HepG2 (cell line): ENCODE data around the gene NEDD4L. TPM values are rescaled to one million over a fixed set of nuclear protein-coding genes. Genes with fewer than 3 reads are reported as not detected.

ENCODE experiments used
- ATAC-seq: fragments of 200-7000 bp; cut with Tn5 transposase; 3 replicates; pipeline ENCODE4 v1.9.1; 2020; ENCODE audit warnings: mild to moderate bottlenecking, moderate library complexity
- BruUV-seq: library from RNA; stranded (reverse); fragments of 400-500 nt; replicated peaks from 2 replicates; lab custom pipeline; 2021; lab: Mats Ljungman, UMichigan
- CTCF ChIA-PET: fragments of 300-600 bp; formaldehyde crosslinking; extraction: SDS; loops from one replicate; lab custom pipeline; 2021; ENCODE audit warnings: low total read pairs, inconsistent platforms, low intra/inter-chr PET ratio; lab: Yijun Ruan, JAX
- POLR2A ChIA-PET: fragments of 350-600 bp; sonication (Branson Sonifier 250); formaldehyde crosslinking; loops from one replicate; lab custom pipeline; 2020; ENCODE audit warnings: antibody characterized with exemption, inconsistent platforms; lab: Yijun Ruan, JAX
- DNase-seq: peaks from one replicate; pipeline ENCODE4 v3.0.0-alpha.2; 2015; ENCODE audit warnings: low spot score
- FAIRE-seq: peaks from 3 replicates; lab custom pipeline; 2011; peaks lifted over from hg19 to GRCh38; lab: Jason Lieb, UNC
- H2AFZ ChIP-seq: one replicate; pipeline ENCODE4 v1.6.1; 2011; ENCODE audit warnings: low read length, inconsistent platforms
- H3K27ac ChIP-seq: fragments of 300-600 bp; 3 replicates; pipeline ENCODE4 v1.8.0; 2011; ENCODE audit warnings: mixed run types, mild to moderate bottlenecking, mixed read lengths, low read length, inconsistent platforms; ENCODE audit not compliant: insufficient read depth; ENCODE audit errors: extremely low read length
- H3K27me3 ChIP-seq, 2 experiments: fragments of 200-600 bp in 1 of 2; 2 replicates in 1 of 2; 3 replicates in 1 of 2; pipeline versions ENCODE4 v1.6.0 to v1.8.0; 2011; ENCODE audit warnings: low read length in 2 of 2, mild to moderate bottlenecking in 2 of 2, moderate library complexity in 2 of 2, inconsistent platforms in 1 of 2; ENCODE audit not compliant: insufficient read depth in 2 of 2, control insufficient read depth in 1 of 2
- H3K36me3 ChIP-seq, 2 experiments: fragments of 200-600 bp in 1 of 2; replicated peaks in 1 of 2; 2 replicates in 1 of 2; 3 replicates in 1 of 2; pipeline versions ENCODE4 v1.5.1 to v1.8.0; 2011; ENCODE audit warnings: low read length in 2 of 2, inconsistent platforms in 1 of 2; ENCODE audit not compliant: insufficient read depth in 2 of 2, control insufficient read depth in 1 of 2
- H3K4me1 ChIP-seq: 2 replicates; pipeline ENCODE4 v1.5.1; 2012; ENCODE audit warnings: low read length, inconsistent platforms; ENCODE audit not compliant: insufficient read depth
- H3K4me2 ChIP-seq: 2 replicates; pipeline ENCODE4 v1.6.0; 2011; ENCODE audit warnings: low read depth, low read length, inconsistent platforms
- H3K4me3 ChIP-seq, 3 experiments: fragments of 200-600 bp in 1 of 3; sonication (generic), shearing (Covaris generic) in 1 of 3; replicated peaks in 1 of 3; 2 replicates each; pipeline ENCODE4 v1.5.1; 2011 to 2016; ENCODE audit warnings: low read length in 3 of 3, inconsistent platforms in 2 of 3, low read depth in 2 of 3, mild to moderate bottlenecking in 2 of 3, control low read depth in 1 of 3, mixed read lengths in 1 of 3; ENCODE audit not compliant: insufficient read depth in 1 of 3
- H3K79me2 ChIP-seq: one replicate; pipeline ENCODE4 v1.6.1; 2011; ENCODE audit warnings: low read length, inconsistent platforms; ENCODE audit not compliant: insufficient read depth
- H3K9ac ChIP-seq: 2 replicates; pipeline ENCODE4 v1.6.0; 2011; ENCODE audit warnings: mild to moderate bottlenecking, low read depth, low read length, inconsistent platforms; ENCODE audit not compliant: insufficient read depth
- H3K9me3 ChIP-seq: 2 replicates; pipeline ENCODE4 v1.5.1; 2012; ENCODE audit warnings: mild to moderate bottlenecking, low read length
- H4K20me1 ChIP-seq: 2 replicates; pipeline ENCODE4 v1.6.0; 2011; ENCODE audit warnings: inconsistent platforms, mild to moderate bottlenecking, low read length, moderate library complexity; ENCODE audit not compliant: insufficient read depth
- CAMTA2 ChIP-seq: sonication (generic); formaldehyde crosslinking; IDR thresholded peaks from 2 replicates; pipeline ENCODE4 v1.4.0; 2020; ENCODE audit warnings: mild to moderate bottlenecking, missing genetic modification reagents, borderline replicate concordance
- CENPT ChIP-seq: sonication (generic); formaldehyde crosslinking; IDR thresholded peaks from 2 replicates; pipeline ENCODE4 v1.8.0; 2022; ENCODE audit warnings: low read depth, mild to moderate bottlenecking, moderate library complexity, missing genetic modification reagents
- GATAD2A ChIP-seq: IDR thresholded peaks from 2 replicates; pipeline ENCODE4 v1.6.1; 2016
- MIXL1 ChIP-seq: IDR thresholded peaks from 2 replicates; pipeline ENCODE4 v1.6.1; 2016
- SKI ChIP-seq: fragments of 450-650 bp; IDR thresholded peaks from one replicate; pipeline ENCODE4 v1.6.1; 2018; ENCODE audit warnings: mild to moderate bottlenecking; ENCODE audit not compliant: partially characterized antibody
- SOX6 ChIP-seq, 2 experiments: fragments of 450-650 bp in 1 of 2; sonication (generic) in 1 of 2; formaldehyde crosslinking in 1 of 2; IDR thresholded peaks; 2 replicates each; pipeline versions ENCODE4 v1.4.0 to v1.6.1; 2017 to 2020; ENCODE audit warnings: antibody characterized with exemption in 1 of 2, mild to moderate bottlenecking in 1 of 2, missing genetic modification reagents in 1 of 2
- ZNF160 ChIP-seq: sonication (generic); formaldehyde crosslinking; IDR thresholded peaks from 2 replicates; pipeline ENCODE4 v1.8.0; 2022; ENCODE audit warnings: mild to moderate bottlenecking, inconsistent platforms, missing genetic modification reagents
- ZNF235 ChIP-seq: sonication (generic); formaldehyde crosslinking; IDR thresholded peaks from 2 replicates; pipeline ENCODE4 v1.8.1; 2023; ENCODE audit warnings: mild to moderate bottlenecking, missing genetic modification reagents, borderline replicate concordance
- ZNF251 ChIP-seq: sonication (generic); formaldehyde crosslinking; IDR thresholded peaks from 2 replicates; pipeline ENCODE4 v1.9.0; 2021; ENCODE audit warnings: mild to moderate bottlenecking, missing genetic modification reagents
- WGBS: methylation state at CpG from one replicate; pipeline ENCODE4 v1.1.6; 2017; ENCODE audit warnings: low lambda C conversion rate; 5-methylcytosine and 5-hydroxymethylcytosine counted together
- in situ Hi-C: cut with HindIII; loops from 2 replicates; pipeline ENCODE4 v1.10.0; 2017; ENCODE audit warnings: low pct_unique_long_range_greater_than_20kb; ENCODE audit not compliant: extremely low pct_ligation_motif_present
- intact Hi-C: fragments of 100-400 bp; cut with micrococcal nuclease; formaldehyde crosslinking; loops from one replicate; pipeline ENCODE4 v1.10.0; 2022; ENCODE audit not compliant: unreplicated experiment
- polyA plus RNA-seq, 8 experiments: library from polyadenylated mRNA; depleted of rRNA in 3 of 8; stranded (reverse) in 7 of 8; unstranded in 1 of 8; fragments of >200 nt; fragmentation: Illumina TruSeq in 4 of 8; extraction: Trizol in 4 of 8; gene quantifications; 2 replicates each; pipeline versions ENCODE4 v1.2.1 to v1.2.3, GENCODE V29; 2011 to 2016; ENCODE audit warnings: low read depth in 4 of 8, missing spikeins in 1 of 8, mixed read lengths in 1 of 8; ENCODE audit not compliant: insufficient read depth in 1 of 8
- total RNA-seq, 5 experiments: library from RNA; depleted of rRNA; stranded (reverse); fragments of >200 nt; fragmentation: Illumina TruSeq; extraction: Trizol; gene quantifications; 2 replicates each; pipeline ENCODE4 v1.2.3, GENCODE V29; 2016; ENCODE audit warnings: low read depth in 1 of 5
- TF ChIP-seq, protein P1 (sequence below): sonication (generic); formaldehyde crosslinking; IDR thresholded peaks from 2 replicates; pipeline ENCODE4 v1.5.1; 2020; ENCODE audit warnings: missing genetic modification reagents, mild to moderate bottlenecking, borderline replicate concordance
- TF ChIP-seq, protein P2 (sequence below): sonication (generic); formaldehyde crosslinking; IDR thresholded peaks from 2 replicates; pipeline ENCODE4 v1.4.0; 2020; ENCODE audit warnings: mild to moderate bottlenecking, missing genetic modification reagents

The NEDD4L gene
- total and polyA plus RNA-seq, 2 of the 13 experiments (the other 11 are each of a cell fraction or from before 2014, with no cell fraction given), result 168 to 390 TPM

DNA sequence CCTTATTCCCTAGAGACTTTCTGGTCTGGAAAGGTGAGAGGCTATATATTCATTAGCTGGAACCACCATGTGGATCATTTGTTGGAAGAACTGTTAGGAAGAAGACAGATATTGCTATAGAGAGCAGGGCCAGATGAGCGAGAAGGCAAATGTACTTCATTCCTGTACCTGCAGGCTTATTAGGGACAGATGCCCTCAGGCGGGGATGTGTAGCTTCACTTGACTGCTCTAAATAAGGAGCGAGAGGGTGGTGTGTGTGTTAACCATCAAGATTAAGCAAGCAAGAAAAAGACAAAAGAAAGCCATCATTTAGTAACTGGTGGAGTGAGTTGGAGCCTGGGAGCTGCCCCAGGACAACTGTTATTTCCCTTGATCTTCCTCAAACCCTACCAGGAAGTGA is 36.4 kb downstream of the NEDD4L start:
- H2AFZ ChIP-seq, result no peak overlapping the region
- intact Hi-C loops (no loop called here), in situ Hi-C loops (no loop called here)
- no peaks in the 10 kb centered on the region for H3K27me3 ChIP-seq
- ChIA-PET CTCF (no interaction called here), POLR2A (no interaction called here)
- peaks cover 19% of the 10 kb centered on the region for H3K79me2 ChIP-seq
- 0 out of 2 replicates have a peak, but pooled peaks cover 3% of the 10 kb centered on the region for H4K20me1 ChIP-seq
- H3K9ac ChIP-seq, result no peak overlapping the region
- ATAC-seq (no peak), DNase-seq (no peak), FAIRE-seq (no peak)
- H3K27ac ChIP-seq, result no peak overlapping the region
- H3K4me2 ChIP-seq, result no peak overlapping the region
- BruUV-seq, result no TSS peak
- no peak overlapping the region for H3K4me3 ChIP-seq
- peaks cover 15% of the 10 kb centered on the region for H3K4me1 ChIP-seq
- H3K36me3 ChIP-seq, result no peaks in the 10 kb centered on the region
- no peak for TF ChIP-seq GATAD2A (CRISPR knock-in tag)
- TF ChIP-seq SOX6 (IDR thresholded peaks at IDR 0.05), result no peak
- TF ChIP-seq SOX6 (CRISPR knock-in tag; IDR thresholded peaks at IDR 0.05), result no peak
- TF ChIP-seq ZNF160 (CRISPR knock-in tag), result no peak
- TF ChIP-seq CENPT (CRISPR knock-in tag), result no peak
- TF ChIP-seq MIXL1, result no peak
- no peak for TF ChIP-seq ZNF251 (CRISPR knock-in tag)
- no peak for TF ChIP-seq ZNF235 (CRISPR knock-in tag)
- TF ChIP-seq SKI, result no peak
- TF ChIP-seq CAMTA2 (CRISPR knock-in tag), result no peak
- TF ChIP-seq, protein P1, sequence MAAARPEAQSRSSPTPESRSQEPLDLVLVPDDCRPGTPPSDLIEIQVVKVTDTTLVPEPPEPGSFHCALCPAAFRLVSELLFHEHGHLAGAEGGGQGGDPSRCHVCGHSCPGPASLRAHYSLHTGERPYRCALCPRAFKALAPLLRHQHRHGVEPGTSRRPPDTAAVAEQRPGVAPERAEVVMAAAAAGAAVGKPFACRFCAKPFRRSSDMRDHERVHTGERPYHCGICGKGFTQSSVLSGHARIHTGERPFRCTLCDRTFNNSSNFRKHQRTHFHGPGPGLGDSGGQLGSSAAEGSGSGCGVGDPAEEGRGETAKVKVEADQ (CRISPR knock-in tag), result no peak
- TF ChIP-seq, protein P2, sequence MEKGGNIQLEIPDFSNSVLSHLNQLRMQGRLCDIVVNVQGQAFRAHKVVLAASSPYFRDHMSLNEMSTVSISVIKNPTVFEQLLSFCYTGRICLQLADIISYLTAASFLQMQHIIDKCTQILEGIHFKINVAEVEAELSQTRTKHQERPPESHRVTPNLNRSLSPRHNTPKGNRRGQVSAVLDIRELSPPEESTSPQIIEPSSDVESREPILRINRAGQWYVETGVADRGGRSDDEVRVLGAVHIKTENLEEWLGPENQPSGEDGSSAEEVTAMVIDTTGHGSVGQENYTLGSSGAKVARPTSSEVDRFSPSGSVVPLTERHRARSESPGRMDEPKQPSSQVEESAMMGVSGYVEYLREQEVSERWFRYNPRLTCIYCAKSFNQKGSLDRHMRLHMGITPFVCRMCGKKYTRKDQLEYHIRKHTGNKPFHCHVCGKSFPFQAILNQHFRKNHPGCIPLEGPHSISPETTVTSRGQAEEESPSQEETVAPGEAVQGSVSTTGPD (CRISPR knock-in tag), result no peak
- H3K9me3 ChIP-seq, result no peaks in the 10 kb centered on the region
- WGBS, result 98% methylated on average over 3 of the region's 3 CpGs
